ENCODE measurements around the gene KIF2C. TPM values are rescaled to one million over a fixed set of nuclear protein-coding genes. Genes with fewer than 3 reads are reported as not detected.
"Not testable (repeated sequence)": the region's sequence is repeated elsewhere in the genome, so short reads cannot be mapped to it uniquely, and the experiment has no call there.

The KIF2C gene
- total RNA-seq, 1 experiment from 2014 or later = 92.6 TPM

DNA sequence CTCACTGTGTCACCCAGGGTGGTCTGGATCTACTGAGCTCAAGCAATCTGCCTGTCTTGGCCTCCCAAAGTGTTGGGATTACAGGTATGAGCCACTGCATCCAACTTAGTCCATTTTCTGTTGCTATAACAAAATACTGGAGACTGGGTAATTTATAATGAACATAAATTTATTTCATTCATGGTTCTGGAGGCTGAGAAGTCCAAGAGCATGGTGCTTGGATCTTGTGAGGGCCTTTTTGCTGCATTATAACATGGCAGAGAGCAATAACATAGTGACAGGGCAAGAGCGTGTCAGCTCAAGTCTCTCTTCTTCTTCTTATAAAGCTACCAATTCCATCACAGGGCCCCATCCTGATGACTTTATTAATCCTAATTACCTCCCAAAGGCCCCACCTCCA is 3.6 kb upstream of the KIF2C start (continued):
- TF ChIP-seq, protein P1, sequence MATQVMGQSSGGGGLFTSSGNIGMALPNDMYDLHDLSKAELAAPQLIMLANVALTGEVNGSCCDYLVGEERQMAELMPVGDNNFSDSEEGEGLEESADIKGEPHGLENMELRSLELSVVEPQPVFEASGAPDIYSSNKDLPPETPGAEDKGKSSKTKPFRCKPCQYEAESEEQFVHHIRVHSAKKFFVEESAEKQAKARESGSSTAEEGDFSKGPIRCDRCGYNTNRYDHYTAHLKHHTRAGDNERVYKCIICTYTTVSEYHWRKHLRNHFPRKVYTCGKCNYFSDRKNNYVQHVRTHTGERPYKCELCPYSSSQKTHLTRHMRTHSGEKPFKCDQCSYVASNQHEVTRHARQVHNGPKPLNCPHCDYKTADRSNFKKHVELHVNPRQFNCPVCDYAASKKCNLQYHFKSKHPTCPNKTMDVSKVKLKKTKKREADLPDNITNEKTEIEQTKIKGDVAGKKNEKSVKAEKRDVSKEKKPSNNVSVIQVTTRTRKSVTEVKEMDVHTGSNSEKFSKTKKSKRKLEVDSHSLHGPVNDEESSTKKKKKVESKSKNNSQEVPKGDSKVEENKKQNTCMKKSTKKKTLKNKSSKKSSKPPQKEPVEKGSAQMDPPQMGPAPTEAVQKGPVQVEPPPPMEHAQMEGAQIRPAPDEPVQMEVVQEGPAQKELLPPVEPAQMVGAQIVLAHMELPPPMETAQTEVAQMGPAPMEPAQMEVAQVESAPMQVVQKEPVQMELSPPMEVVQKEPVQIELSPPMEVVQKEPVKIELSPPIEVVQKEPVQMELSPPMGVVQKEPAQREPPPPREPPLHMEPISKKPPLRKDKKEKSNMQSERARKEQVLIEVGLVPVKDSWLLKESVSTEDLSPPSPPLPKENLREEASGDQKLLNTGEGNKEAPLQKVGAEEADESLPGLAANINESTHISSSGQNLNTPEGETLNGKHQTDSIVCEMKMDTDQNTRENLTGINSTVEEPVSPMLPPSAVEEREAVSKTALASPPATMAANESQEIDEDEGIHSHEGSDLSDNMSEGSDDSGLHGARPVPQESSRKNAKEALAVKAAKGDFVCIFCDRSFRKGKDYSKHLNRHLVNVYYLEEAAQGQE (IDR thresholded peaks at IDR 0.05; ENCODE audit: low read depth) = no peak
- TF ChIP-seq YY1 (IDR thresholded peaks at IDR 0.05; ENCODE audit: extremely low read depth, insufficient replicate concordance, low read depth, low read length) = no peak

DNA sequence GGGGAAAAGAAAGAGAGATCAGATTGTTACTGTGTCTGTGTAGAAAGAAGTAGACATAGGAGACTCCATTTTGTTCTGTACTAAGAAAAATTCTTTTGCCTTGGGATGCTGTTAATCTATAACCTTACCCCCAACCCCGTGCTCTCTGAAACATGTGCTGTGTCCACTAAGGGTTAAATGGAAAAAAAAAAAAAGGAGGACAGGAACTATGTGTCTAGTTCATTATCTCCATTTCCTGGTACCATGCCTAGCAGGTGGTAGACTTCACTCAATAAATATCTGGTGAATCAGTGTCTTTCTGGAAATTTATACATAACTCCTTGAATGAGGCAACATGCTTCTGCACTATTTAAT is 707 bp upstream of the KIF2C start:
- Histone ChIP-seq H3K4me3 (replicated peaks in 1 of 2; ENCODE audit: low read depth in 1 of 2, low read length in 2 of 2) (peak overlapping the region; percentile 75 to 95), H3K9ac (ENCODE audit: low read length) (peak overlapping the region; percentile 97), H3K4me1 (ENCODE audit: control insufficient read depth in 1 of 2, insufficient read depth in 2 of 2, low read length in 2 of 2) (peaks cover 5 to 23% of the 10 kb centered on the region in 2 experiments; a peak in 3 of 4 replicates), H3K27ac (ENCODE audit: low read depth, low read length) (peak overlapping the region; percentile 65), H3K4me2 (ENCODE audit: low read length) (peak overlapping the region; percentile 85), H3K79me2 (ENCODE audit: insufficient read depth, low read length) (peaks cover 38% of the 10 kb centered on the region), H3K36me3 (ENCODE audit: control insufficient read depth in 1 of 2, insufficient read depth in 2 of 2, low read length in 2 of 2) (peaks cover 4 to 25% of the 10 kb centered on the region in 2 experiments; a peak in 2 of 4 replicates)
- RAD21 ChIA-PET (ENCODE audit: low non-redundant PET in 1 of 2, low total read pairs in 2 of 2, uncharacterized antibody in 2 of 2, unreplicated experiment in 2 of 2); CTCF ChIA-PET; H3K9me2 ChIP-seq (ENCODE audit: insufficient read depth); H4K20me1 ChIP-seq (ENCODE audit: insufficient read depth); ATAC-seq; H3K9me3 ChIP-seq (ENCODE audit: control insufficient read depth in 1 of 2, insufficient read depth in 1 of 2, low read depth in 1 of 2, low read length in 2 of 2); H2AFZ ChIP-seq (ENCODE audit: low read depth, low read length, poor library complexity, severe bottlenecking); DNase-seq (ENCODE audit: low read depth, low spot score); H3K27me3 ChIP-seq (ENCODE audit: insufficient read depth, low read length): not testable (repeated sequence)
- TSS peak; percentile 99 for BruUV-seq (replicated peaks)
- intact Hi-C loops (cut with micrococcal nuclease) = loop anchor here (1.0 kb wide), 1 partner anchor 8 kb away; the partner anchor contains the start of gene RNU5D-1
- POLR2A ChIA-PET = interaction anchor here (1.0 to 1.1 kb wide), 2 partner anchors 12 to 17 kb away, joined by 3 to 6 read pairs; no protein-coding TSS in a partner anchor

DNA sequence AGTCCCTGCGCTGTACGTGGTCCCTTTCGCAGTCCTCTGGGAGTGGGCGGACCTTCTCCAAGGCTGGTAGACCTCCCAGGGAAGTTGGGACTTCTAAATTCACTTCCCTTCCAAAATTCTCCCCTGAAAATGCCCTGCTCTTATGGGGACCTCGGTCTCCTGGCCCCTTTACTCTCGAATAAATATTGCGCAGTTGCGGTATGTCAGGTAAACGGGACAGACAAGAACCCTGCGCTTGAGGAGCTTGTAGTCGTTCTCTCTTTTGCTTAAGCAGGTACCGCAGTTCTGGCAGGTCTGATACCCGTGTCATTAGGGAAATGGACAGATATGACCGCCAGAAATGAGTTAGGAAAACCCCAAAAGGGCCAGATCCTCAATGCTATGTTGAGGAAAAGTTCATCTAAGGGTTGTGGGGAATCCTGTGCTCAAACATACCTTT is 561 bp downstream of the KIF2C start:
- no peaks in the 10 kb centered on the region for H4K20me1 ChIP-seq (ENCODE audit: insufficient read depth)
- ChIA-PET CTCF (no interaction called here), POLR2A (no interaction called here), RAD21 (ENCODE audit: low non-redundant PET in 1 of 2, low total read pairs in 2 of 2, uncharacterized antibody in 2 of 2, unreplicated experiment in 2 of 2) (no interaction called here)
- no peaks in the 10 kb centered on the region for H3K9me3 ChIP-seq (ENCODE audit: control insufficient read depth in 1 of 2, insufficient read depth in 1 of 2, low read depth in 1 of 2, low read length in 2 of 2)
- H3K9ac ChIP-seq (ENCODE audit: low read length) = peak overlapping the region; percentile 97
- H3K4me2 ChIP-seq (ENCODE audit: low read length) = peak overlapping the region; percentile 85
- BruUV-seq (replicated peaks) = TSS peak; percentile 89
- H3K4me1 ChIP-seq (ENCODE audit: control insufficient read depth in 1 of 2, insufficient read depth in 2 of 2, low read length in 2 of 2) = peaks cover 5 to 23% of the 10 kb centered on the region in 2 experiments; a peak in 3 of 4 replicates
- TF ChIP-seq ZNF274 (IDR thresholded peaks at IDR 0.05; ENCODE audit: low read depth, low read length) (no peak), ZFX (IDR thresholded peaks at IDR 0.05) (no peak), CEBPB (IDR thresholded peaks at IDR 0.05; ENCODE audit: low read depth) (no peak)
- TF ChIP-seq, protein P1 (IDR thresholded peaks at IDR 0.05; ENCODE audit: low read depth) = no peak
- H2AFZ ChIP-seq (ENCODE audit: low read depth, low read length, poor library complexity, severe bottlenecking) = no peak overlapping the region
- no peaks in the 10 kb centered on the region for H3K9me2 ChIP-seq (ENCODE audit: insufficient read depth)
- H3K4me3 ChIP-seq (replicated peaks in 1 of 2; ENCODE audit: low read depth in 1 of 2, low read length in 2 of 2) = peak overlapping the region; percentile 75 to 95
- peak overlapping the region; percentile 65 for H3K27ac ChIP-seq (ENCODE audit: low read depth, low read length)
- peak; percentile 40 for ATAC-seq
- no peak for DNase-seq (ENCODE audit: low read depth, low spot score)
- H3K79me2 ChIP-seq (ENCODE audit: insufficient read depth, low read length) = peaks cover 49% of the 10 kb centered on the region
- H3K27me3 ChIP-seq (ENCODE audit: insufficient read depth, low read length) = no peaks in the 10 kb centered on the region
- intact Hi-C loops (cut with micrococcal nuclease) = no loop called here
- peaks cover 4 to 31% of the 10 kb centered on the region in 2 experiments; a peak in 2 of 4 replicates for H3K36me3 ChIP-seq (ENCODE audit: control insufficient read depth in 1 of 2, insufficient read depth in 2 of 2, low read length in 2 of 2)
